ENCODE results near the gene ELOVL3. TPM values are rescaled to one million over a fixed set of nuclear protein-coding genes. Genes with fewer than 3 reads are reported as not detected.

The ELOVL3 gene
- total RNA-seq, 1 experiment from 2014 or later, result 1.2 TPM

DNA sequence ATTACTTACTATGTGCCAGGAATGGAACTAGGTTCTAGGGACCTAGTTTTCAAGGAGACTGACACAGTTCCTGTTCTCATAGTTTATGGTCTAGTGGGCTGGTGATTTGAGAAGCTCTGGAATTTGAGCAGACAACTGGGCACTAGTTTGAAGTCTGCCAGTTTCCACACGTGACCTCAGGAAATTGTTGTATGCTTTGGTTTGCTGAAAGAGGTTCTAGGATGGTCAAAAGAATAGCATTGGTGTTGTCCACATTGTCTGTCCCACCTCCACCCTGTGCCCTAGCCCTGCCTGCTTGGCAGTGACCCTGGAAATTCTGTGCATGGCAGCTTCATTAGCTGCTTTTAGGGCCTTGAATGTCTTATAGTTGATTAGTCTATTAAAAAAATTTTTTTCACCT is 48.0 kb downstream of the ELOVL3 start:
- Histone ChIP-seq H3K4me3 (ENCODE audit: low read depth in 2 of 2, low read length in 2 of 2) (no peak overlapping the region), H3K27ac (ENCODE audit: low read length) (no peak overlapping the region), H3K27me3 (ENCODE audit: control insufficient read depth, insufficient read depth, low read length) (no peaks in the 10 kb centered on the region), H3K9me3 (ENCODE audit: control insufficient read depth, insufficient read depth, low read depth, low read length) (no peaks in the 10 kb centered on the region), H3K36me3 (ENCODE audit: control insufficient read depth, insufficient read depth, low read length) (no peaks in the 10 kb centered on the region), H3K4me1 (ENCODE audit: control insufficient read depth, insufficient read depth, low read length) (no peaks in the 10 kb centered on the region)
- no peak for DNase-seq (ENCODE audit: low read depth, low spot score)
- POLR2A ChIA-PET, result no interaction called here
- intact Hi-C loops (cut with micrococcal nuclease; ENCODE audit: unreplicated experiment) (no loop called here), in situ Hi-C loops (cut with HindIII; ENCODE audit: low pct_unique_long_range_greater_than_20kb, low sequenced_read_pairs) (no loop called here)
- BruUV-seq (replicated peaks), result no TSS peak
- no peak for TF ChIP-seq POLR2AphosphoS5 (IDR thresholded peaks at IDR 0.05; ENCODE audit: low read depth, low read length)
- CTCF ChIA-PET, result no interaction called here
- no peak for ATAC-seq

DNA sequence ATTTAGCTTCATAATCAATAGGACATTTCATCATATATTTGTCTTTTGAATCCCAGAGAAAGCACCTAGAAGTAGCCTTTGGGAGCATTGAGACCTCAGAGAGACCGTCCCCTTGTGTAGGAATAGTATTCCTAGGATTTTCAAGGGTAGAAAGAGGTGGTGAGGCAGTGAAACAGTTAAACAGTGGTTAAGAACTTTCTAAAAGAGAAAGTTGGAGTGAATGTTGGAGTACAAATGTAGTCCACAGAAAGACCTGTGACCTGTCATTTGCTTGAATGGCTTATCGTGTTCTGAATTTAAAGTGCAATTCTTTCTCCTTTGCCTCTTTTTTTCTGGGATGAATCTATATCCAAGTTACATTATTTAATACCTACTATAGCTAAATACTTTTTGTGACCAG is 49.2 kb downstream of the ELOVL3 start:
- no TSS peak for BruUV-seq (replicated peaks)

More for the DNA sequence above, 49.2 kb downstream of the ELOVL3 start:
- TF ChIP-seq SIN3A (IDR thresholded peaks at IDR 0.05; ENCODE audit: borderline replicate concordance, insufficient read depth, low read depth, low read length), result no peak
- TF ChIP-seq CTCF (IDR thresholded peaks at IDR 0.05), result no peak
- TF ChIP-seq TCF7L2 (IDR thresholded peaks at IDR 0.05; ENCODE audit: low read depth, low read length), result no peak
- TF ChIP-seq REST (IDR thresholded peaks at IDR 0.05; ENCODE audit: insufficient read depth in 1 of 2, low read depth in 2 of 2, low read length in 1 of 2), result no peak
- TF ChIP-seq POLR2AphosphoS5 (IDR thresholded peaks at IDR 0.05; ENCODE audit: low read depth, low read length), result no peak
- Histone ChIP-seq H3K27me3 (ENCODE audit: control insufficient read depth, insufficient read depth, low read length) (no peaks in the 10 kb centered on the region), H3K27ac (ENCODE audit: low read length) (no peak overlapping the region), H3K4me3 (ENCODE audit: low read depth in 2 of 2, low read length in 2 of 2) (no peak overlapping the region), H3K9me3 (ENCODE audit: control insufficient read depth, insufficient read depth, low read depth, low read length) (no peaks in the 10 kb centered on the region), H3K4me1 (ENCODE audit: control insufficient read depth, insufficient read depth, low read length) (peaks cover 2% of the 10 kb centered on the region; the same call in 1 of the 2 replicates), H3K36me3 (ENCODE audit: control insufficient read depth, insufficient read depth, low read length) (no peaks in the 10 kb centered on the region)
- intact Hi-C loops (cut with micrococcal nuclease; ENCODE audit: unreplicated experiment), result no loop called here
- no peak for ATAC-seq
- ChIA-PET POLR2A (interaction anchor here (0.7 kb wide), 1 partner anchor 9 kb away, joined by 8 read pairs; no protein-coding TSS in a partner anchor), CTCF (interaction anchor here (0.7 kb wide), 1 partner anchor 641 kb away, joined by 4 read pairs; no protein-coding TSS in a partner anchor)
- DNase-seq (ENCODE audit: low read depth, low spot score), result no peak
- in situ Hi-C loops (cut with HindIII; ENCODE audit: low pct_unique_long_range_greater_than_20kb, low sequenced_read_pairs), result no loop called here

Measured in Panc1 (cell line).